ENCODE measurements around the gene SHROOM3.
"Not testable (repeated sequence)": the region's sequence is repeated elsewhere in the genome, so short reads cannot be mapped to it uniquely, and the experiment has no call there.

SHROOM3 gene

DNA sequence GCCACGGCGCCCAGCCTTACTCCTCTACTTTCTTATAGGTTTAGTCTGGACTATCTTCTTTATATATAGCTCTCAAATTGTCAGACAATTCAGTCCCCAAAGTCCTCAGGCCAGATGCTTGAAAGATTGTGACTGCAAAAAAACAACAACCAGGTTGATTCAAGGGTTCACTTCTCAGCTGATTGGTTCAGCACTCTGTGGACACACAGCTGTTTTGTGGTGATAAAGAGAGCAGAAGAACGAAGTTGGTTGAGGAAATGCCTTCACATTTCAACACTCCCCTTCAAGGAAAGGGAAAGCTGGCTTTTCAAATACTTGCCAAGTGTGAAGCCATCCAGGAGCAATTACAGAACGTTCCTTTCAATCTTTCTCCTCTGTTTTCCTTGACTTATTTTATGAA lies 166.8 kb downstream of the SHROOM3 start:
- H3K27me3 Mint-ChIP-seq: peaks cover 4% of the 10 kb centered on the region
- no peak for DNase-seq (ENCODE audit: low spot score in 2 of 2)
- no peaks in the 10 kb centered on the region for H3K36me3 Mint-ChIP-seq
- no peak overlapping the region for H3K4me3 Mint-ChIP-seq
- no peaks in the 10 kb centered on the region for H3K4me1 Mint-ChIP-seq
- H3K9me3 Mint-ChIP-seq: no peaks in the 10 kb centered on the region
- no peak overlapping the region for H3K27ac Mint-ChIP-seq
- no peak for ATAC-seq (ENCODE audit: low read depth)

DNA sequence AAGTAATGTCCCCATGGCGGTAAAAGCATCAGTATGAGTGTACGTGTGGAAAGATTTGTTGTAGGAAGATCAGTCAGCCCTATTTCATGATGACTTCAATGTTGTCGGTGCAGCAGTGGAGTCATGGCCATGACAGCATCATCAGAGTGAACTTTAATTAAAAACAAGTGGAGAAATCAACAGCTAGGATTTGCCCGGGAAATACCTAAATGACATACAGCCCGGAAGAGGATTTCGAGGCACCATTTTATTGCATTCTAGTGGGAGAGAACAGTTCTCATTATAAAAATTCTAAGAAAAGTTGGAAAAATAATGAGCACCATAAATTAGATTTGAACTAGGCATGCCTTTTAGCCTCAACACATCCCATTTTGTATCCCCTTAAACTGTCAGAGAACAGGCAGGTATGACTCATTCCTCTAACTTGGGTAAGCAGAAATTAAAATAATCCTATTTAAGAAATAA lies 170.1 kb downstream of the SHROOM3 start:
- H3K27ac Mint-ChIP-seq: no peak overlapping the region

DNA sequence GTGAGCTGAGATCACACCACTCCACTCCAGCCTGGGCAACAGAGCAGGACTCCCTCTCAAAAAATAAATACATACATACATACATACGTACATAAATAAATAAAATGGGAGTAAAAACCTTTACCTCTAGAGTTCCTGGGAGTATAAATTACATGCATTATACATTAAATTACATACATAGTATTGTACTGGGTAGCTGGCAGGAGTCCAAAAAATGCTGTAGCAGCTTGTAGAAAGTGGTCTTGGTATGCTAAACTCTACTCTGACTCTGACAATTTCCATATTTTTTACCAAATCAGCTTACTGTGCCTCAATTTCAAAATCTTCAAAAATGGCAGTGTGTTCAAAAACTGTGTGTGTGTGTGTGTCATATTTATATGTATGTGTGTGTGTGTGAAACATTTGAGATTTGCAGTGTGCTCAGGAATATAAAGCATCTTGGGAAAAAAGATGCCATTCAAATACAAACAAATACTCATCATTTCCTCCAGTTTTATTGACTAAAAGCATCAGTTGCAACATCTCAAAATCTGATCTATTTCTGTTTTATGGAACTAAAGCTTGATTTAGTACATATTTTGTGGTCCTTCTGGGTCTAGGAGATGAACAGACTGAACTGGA lies 171.7 kb downstream of the SHROOM3 start:
- no peaks in the 10 kb centered on the region for H3K36me3 Mint-ChIP-seq
- no peak for DNase-seq (ENCODE audit: low spot score in 2 of 2)
- ATAC-seq (ENCODE audit: low read depth): no peak
- H3K4me3 Mint-ChIP-seq: no peak overlapping the region
- H3K27ac Mint-ChIP-seq: no peak overlapping the region
- no peaks in the 10 kb centered on the region for H3K9me3 Mint-ChIP-seq
- peaks cover 2% of the 10 kb centered on the region for H3K4me1 Mint-ChIP-seq
- H3K27me3 Mint-ChIP-seq: peaks cover 2% of the 10 kb centered on the region

More for the DNA sequence above, 170.1 kb downstream of the SHROOM3 start:
- Mint-ChIP-seq H3K27me3 (peaks cover 2% of the 10 kb centered on the region), H3K4me1 (peaks cover 2% of the 10 kb centered on the region), H3K4me3 (no peak overlapping the region), H3K36me3 (no peaks in the 10 kb centered on the region), H3K9me3 (no peaks in the 10 kb centered on the region)
- DNase-seq (ENCODE audit: low spot score in 2 of 2): no peak
- ATAC-seq (ENCODE audit: low read depth): no peak

DNA sequence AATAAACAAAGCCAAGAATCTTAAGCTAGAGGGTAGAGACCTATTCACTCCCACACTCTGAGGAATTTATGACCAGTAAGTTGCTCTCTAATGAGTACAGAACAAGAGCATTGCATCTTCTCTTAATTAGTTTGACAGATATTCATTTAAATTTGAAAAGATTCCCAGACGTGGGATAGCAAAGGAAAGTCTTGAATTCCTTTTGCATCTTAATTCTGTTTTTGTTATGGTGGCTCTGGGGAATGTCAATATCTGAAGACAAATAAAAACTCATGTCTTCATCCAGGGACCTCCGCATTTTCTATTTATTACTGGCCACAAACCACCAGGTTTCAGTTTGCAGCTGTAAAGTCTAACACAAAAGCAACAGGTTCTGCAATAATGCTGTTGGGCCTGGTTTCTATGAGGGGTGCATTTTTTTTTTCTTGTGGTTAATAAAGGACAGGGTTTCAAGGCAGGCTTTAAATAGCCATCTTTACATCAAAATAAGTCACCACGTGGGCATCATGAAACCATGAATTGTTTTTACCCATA lies 172.3 kb downstream of the SHROOM3 start:
- H3K4me1 Mint-ChIP-seq: peaks cover 2% of the 10 kb centered on the region
- H3K4me3 Mint-ChIP-seq: no peak overlapping the region
- no peak overlapping the region for H3K27ac Mint-ChIP-seq
- no peaks in the 10 kb centered on the region for H3K36me3 Mint-ChIP-seq
- ATAC-seq (ENCODE audit: low read depth) (no peak), DNase-seq (ENCODE audit: low spot score in 2 of 2) (no peak)
- peaks cover 3% of the 10 kb centered on the region for H3K27me3 Mint-ChIP-seq
- H3K9me3 Mint-ChIP-seq: no peaks in the 10 kb centered on the region

DNA sequence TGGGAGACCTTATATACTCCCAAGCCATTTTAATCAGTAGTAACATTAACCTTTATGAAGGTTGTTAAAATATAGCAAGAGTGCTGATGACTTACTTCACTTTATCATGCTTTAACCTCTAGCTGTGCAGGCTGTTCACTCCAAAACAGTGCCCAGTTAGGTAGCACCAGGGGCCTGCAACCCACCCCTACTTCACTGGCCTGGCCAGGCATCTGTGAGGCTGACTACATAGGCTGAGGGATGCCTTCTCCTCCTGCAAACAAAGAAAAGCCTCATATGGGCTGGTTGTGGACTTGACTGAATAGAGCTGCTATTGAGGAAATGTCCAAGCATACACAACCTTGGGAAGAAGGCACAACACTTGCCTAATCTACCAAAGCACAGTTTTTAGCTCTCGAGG lies 172.8 kb downstream of the SHROOM3 start:
- H3K9me3 Mint-ChIP-seq: no peaks in the 10 kb centered on the region
- peaks cover 3% of the 10 kb centered on the region for H3K27me3 Mint-ChIP-seq
- H3K4me1 Mint-ChIP-seq: peaks cover 2% of the 10 kb centered on the region
- H3K36me3 Mint-ChIP-seq: no peaks in the 10 kb centered on the region
- no peak for DNase-seq (ENCODE audit: low spot score in 2 of 2)
- no peak for ATAC-seq (ENCODE audit: low read depth)
- no peak overlapping the region for H3K4me3 Mint-ChIP-seq
- H3K27ac Mint-ChIP-seq: no peak overlapping the region

DNA sequence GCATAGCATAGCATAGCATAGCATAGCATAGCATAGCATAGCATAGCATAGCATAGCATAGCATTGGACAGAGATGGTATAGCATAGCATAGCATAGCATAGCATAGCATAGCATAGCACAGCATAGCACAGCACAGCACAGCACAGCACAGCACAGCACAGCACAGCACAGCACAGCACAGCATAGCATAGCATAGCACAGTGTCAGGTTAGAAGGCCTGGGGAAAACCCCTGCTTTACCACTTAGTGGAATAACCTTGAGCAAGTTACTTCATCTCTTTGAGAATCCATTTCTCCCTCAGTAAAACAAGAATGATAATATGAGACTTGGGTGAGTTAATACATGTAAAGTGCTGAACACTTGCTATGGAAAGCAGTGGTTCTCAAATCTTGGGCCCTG lies 173.5 kb downstream of the SHROOM3 start:
- not testable (repeated sequence) for H3K9me3 Mint-ChIP-seq; H3K36me3 Mint-ChIP-seq; DNase-seq (ENCODE audit: low spot score in 2 of 2); H3K4me1 Mint-ChIP-seq; ATAC-seq (ENCODE audit: low read depth); H3K27me3 Mint-ChIP-seq; H3K4me3 Mint-ChIP-seq; H3K27ac Mint-ChIP-seq

DNA sequence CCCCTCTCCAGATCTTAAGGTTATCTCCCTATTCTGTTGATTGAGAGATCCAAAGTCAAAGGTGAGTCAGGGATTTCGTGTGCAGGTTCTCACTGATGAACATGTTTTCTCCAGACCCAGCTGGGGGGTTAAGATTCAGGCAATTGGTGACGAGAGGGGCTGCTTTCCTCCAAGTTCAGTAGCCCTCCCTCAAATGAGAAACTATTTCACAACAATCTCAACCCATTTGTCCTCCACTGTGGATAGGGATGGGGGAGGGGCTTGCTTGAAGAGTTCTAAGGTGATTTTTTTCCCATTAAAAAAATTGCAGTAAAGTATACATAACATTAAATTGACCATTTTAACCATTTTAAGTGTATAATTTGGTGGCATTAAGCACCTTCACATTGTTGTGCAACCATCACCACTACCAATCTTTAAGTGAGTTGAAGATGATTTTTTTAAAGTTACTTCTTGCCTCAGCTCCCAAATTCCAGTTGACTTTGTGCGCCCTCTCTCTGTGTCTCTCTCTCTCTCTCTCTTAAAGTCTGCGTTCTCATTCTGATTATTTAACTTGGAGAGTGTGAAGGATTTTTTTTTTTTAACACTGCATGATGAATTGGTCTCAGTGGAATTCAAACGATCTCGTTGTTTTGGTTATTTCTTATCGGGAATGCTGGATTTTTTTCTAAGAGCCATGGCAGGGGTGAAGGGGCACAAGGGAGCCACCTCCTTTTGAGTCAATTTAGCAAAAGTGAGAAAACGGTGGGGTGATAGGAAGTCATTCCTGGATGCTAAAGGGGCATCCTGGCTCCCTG lies 175.9 kb downstream of the SHROOM3 start:
- Mint-ChIP-seq H3K9me3 (no peaks in the 10 kb centered on the region), H3K4me1 (peaks cover 2% of the 10 kb centered on the region), H3K36me3 (no peaks in the 10 kb centered on the region), H3K27me3 (peaks cover 7% of the 10 kb centered on the region), H3K27ac (no peak overlapping the region), H3K4me3 (no peak overlapping the region)
- ATAC-seq (ENCODE audit: low read depth) (no peak), DNase-seq (ENCODE audit: low spot score in 2 of 2) (no peak)

DNA sequence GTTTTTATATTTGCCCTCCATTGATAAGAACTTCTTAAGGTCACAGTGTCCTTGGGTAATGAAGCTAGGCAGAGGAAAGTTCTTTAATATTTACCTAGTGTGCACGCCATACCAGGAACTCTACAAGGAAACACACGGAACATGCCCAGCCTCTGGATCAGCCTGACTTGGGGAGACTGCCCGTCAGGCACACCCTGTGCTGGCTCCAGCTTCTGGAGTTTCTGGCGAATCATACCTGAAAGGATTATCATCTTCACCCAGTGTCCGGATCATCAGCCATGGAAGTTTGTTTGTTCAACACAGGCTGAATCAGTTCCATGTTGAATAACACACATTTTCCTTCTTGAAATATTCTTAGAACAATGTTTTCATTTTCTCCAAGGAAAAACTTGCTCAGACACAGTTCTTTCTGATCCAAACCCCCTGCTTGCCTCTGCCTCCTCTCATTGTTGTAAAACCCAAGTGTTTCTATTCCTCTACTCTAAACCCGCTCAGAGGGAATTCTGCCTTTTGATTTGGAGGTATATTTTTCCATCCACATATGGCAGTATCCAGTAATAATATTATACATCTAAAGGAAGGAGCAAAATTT lies 176.7 kb downstream of the SHROOM3 start:
- DNase-seq (ENCODE audit: low spot score in 2 of 2) (no peak), ATAC-seq (ENCODE audit: low read depth) (no peak)
- Mint-ChIP-seq H3K27ac (no peak overlapping the region), H3K36me3 (no peaks in the 10 kb centered on the region), H3K27me3 (peaks cover 10% of the 10 kb centered on the region), H3K4me1 (peaks cover 2% of the 10 kb centered on the region), H3K4me3 (no peak overlapping the region), H3K9me3 (no peaks in the 10 kb centered on the region)

DNA sequence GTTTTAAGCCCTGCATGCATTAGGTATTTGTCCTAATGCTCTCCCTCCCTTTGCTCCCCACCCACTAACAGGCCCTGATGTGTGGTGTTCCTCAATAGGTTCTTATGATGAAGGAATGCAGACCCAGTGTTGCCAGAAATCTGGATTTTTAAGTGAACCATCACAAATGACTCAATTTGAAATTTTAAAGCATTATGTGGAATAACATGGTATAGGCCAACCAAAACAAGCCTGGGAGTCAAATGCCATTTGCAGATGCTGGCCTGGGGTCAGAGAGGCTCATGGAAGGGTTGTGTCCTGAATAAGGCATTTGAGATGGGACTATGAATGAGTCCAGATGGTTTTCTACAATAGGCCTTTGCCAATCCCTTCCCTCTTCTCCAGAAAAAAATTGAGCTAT lies 179.6 kb downstream of the SHROOM3 start:
- no peak overlapping the region for H3K4me3 Mint-ChIP-seq
- DNase-seq (ENCODE audit: low spot score in 2 of 2) (no peak), ATAC-seq (ENCODE audit: low read depth) (no peak)
- no peaks in the 10 kb centered on the region for H3K4me1 Mint-ChIP-seq
- H3K27me3 Mint-ChIP-seq: peaks cover 10% of the 10 kb centered on the region
- H3K27ac Mint-ChIP-seq: no peak overlapping the region
- no peaks in the 10 kb centered on the region for H3K36me3 Mint-ChIP-seq
- H3K9me3 Mint-ChIP-seq: no peaks in the 10 kb centered on the region

DNA sequence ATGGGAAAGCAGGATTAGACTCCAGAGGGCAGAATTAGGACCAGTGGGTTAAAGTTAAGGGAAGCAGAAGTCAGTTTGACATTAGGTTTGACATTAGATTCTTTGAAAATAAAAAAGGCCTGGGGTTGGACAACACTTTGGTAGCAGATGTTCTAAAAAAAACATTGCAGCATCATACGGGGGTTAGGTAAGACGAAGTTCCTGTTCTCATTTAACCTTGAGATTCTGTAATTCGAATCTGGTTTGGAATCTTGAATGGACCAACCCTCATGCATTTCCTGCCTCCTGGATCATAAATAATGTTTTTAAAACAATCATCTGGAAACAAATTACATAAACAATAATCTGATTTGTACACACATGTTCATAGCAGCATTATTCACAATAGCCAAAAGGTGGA lies 181.0 kb downstream of the SHROOM3 start:
- DNase-seq (ENCODE audit: low spot score in 2 of 2): no peak
- no peak for ATAC-seq (ENCODE audit: low read depth)
- Mint-ChIP-seq H3K4me3 (no peak overlapping the region), H3K27ac (no peak overlapping the region), H3K4me1 (no peaks in the 10 kb centered on the region), H3K36me3 (no peaks in the 10 kb centered on the region), H3K9me3 (no peaks in the 10 kb centered on the region), H3K27me3 (peaks cover 16% of the 10 kb centered on the region)

DNA sequence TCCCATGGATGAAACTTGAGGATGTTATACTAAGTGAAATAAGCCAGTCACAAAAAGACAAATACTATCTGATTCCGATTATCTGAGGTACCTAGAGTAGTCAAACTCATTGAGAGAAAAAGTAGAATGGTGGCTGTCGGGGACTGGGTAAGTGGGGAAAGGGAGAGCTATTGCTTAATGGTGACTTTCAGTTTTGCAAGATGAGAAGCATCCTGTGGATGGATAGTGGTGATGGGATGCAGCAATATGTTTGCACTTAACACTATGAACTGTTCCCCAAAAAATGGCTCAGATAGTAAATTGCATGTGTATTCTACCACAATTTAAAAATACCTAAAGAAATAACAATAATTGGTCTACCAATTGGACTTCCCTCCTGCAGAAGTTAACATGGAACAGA lies 181.5 kb downstream of the SHROOM3 start:
- Mint-ChIP-seq H3K4me3 (no peak overlapping the region), H3K27ac (no peak overlapping the region), H3K4me1 (no peaks in the 10 kb centered on the region), H3K36me3 (no peaks in the 10 kb centered on the region), H3K27me3 (peaks cover 16% of the 10 kb centered on the region), H3K9me3 (no peaks in the 10 kb centered on the region)
- DNase-seq (ENCODE audit: low spot score in 2 of 2): no peak
- ATAC-seq (ENCODE audit: low read depth): no peak

DNA sequence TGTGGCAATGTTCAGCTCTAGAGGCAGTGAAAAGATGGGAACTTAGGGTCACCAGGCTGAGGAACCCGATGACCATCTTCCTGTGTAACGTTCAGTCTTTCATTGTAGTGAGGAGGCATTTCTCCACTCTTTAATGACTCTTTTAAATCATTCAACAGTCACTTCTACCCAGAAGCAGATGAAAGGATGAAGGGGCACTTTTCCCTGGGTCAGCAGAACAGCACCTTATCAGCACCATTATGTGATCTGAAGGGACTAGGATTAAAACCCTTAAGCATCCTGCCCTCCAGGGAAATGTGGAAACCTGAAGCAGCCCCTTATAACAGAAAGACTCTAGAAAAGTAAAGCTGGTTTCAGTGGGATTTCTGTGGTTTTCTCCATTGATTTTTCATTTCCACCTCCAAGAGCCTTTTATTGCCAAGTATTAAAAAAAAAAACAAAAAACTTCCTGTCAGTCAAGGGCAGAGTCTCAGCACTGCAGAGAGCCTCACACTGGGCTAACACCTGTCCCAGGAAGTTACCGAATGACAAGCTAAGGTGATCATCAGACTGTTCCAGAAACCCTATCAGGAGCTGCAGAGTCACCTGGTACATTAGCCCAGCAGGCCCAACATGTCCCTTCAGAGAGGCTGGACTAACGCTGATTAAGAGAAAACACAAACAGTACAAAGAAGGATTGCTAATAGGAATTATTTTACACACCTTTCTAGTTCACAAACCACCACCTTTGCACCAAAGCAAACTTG lies 185.9 kb downstream of the SHROOM3 start:
- Mint-ChIP-seq H3K4me3 (no peak overlapping the region), H3K4me1 (no peaks in the 10 kb centered on the region), H3K9me3 (no peaks in the 10 kb centered on the region), H3K36me3 (no peaks in the 10 kb centered on the region), H3K27ac (no peak overlapping the region), H3K27me3 (peaks cover 18% of the 10 kb centered on the region)
- DNase-seq (ENCODE audit: low spot score in 2 of 2): no peak
- ATAC-seq (ENCODE audit: low read depth): no peak

DNA sequence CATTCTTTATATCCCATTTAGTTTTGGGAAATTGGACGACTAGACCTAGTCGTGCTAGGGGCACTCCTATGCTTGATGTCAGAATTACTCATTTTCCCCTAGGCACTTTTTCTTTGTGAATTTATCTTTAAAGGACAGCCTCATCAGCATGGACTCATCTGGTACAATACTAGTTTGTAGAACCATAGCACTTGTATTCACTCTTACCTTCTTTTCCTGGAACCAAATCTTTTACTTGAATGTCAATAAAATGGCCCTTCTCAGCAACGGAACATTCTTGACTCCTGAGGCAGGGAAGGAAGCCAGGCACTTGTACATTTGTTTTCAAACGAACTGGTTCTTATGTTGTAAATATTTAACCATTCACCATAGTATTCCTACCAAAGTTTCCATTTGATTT lies 187.1 kb downstream of the SHROOM3 start:
- H3K4me1 Mint-ChIP-seq: no peaks in the 10 kb centered on the region
- H3K36me3 Mint-ChIP-seq: no peaks in the 10 kb centered on the region
- H3K4me3 Mint-ChIP-seq: no peak overlapping the region
- DNase-seq (ENCODE audit: low spot score in 2 of 2) (no peak), ATAC-seq (ENCODE audit: low read depth) (no peak)
- H3K9me3 Mint-ChIP-seq: no peaks in the 10 kb centered on the region
- peaks cover 15% of the 10 kb centered on the region for H3K27me3 Mint-ChIP-seq
- no peak overlapping the region for H3K27ac Mint-ChIP-seq

DNA sequence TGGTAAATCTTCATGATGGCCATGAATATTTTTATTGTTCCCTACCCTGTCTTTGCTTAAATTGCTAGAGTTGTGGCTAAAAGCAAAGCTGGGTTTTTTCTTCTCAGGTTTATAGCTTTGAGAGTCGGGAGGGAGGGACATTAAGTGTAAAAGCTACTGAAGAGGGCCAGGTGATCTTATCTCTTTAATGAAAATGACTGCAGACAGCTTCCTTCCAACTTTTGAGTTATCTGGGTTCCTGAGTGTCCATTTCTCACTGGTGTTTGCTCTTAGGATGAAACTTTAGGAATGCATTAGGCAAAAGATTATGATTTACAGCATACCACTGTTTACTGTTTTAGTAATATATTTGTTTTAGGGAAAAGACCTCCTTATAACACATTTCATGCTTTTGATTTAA lies 187.7 kb downstream of the SHROOM3 start:
- no peak overlapping the region for H3K4me3 Mint-ChIP-seq
- no peaks in the 10 kb centered on the region for H3K4me1 Mint-ChIP-seq
- H3K9me3 Mint-ChIP-seq: no peaks in the 10 kb centered on the region
- no peaks in the 10 kb centered on the region for H3K36me3 Mint-ChIP-seq
- ATAC-seq (ENCODE audit: low read depth) (no peak), DNase-seq (ENCODE audit: low spot score in 2 of 2) (no peak)
- H3K27me3 Mint-ChIP-seq: peaks cover 15% of the 10 kb centered on the region
- H3K27ac Mint-ChIP-seq: no peak overlapping the region

All from memory B cell (primary cell).